Activated CD8-positive, alpha-beta memory T cell treated with anti-CD3 and anti-CD28 coated beads for 48 hours (primary cell): ENCODE results near the gene SMU1.
A peak's percentile ranks its signal among the peaks of the same experiment; 100 is the strongest.
"Not testable (repeated sequence)": the region's sequence is repeated elsewhere in the genome, so short reads cannot be mapped to it uniquely, and the experiment has no call there.

Experiments
- DNase-seq, 3 experiments: peaks; one replicate each; pipeline ENCODE4 v3.0.0-alpha.2; 2020; ENCODE audit warnings: low read depth in 2 of 3, low spot score in 2 of 3

The SMU1 gene

GRCh38 chr9:33105959-33106358 lies 29.5 kb upstream of the SMU1 start:
- DNase-seq, result no peak

- no peak for DNase-seq
Observed at GRCh38 chr9:33105504-33105903, 29.0 kb upstream of the SMU1 start.

- no peak for DNase-seq
Observed at GRCh38 chr9:33104401-33104800, 27.9 kb upstream of the SMU1 start.

GRCh38 chr9:33103501-33104281 lies 27.2 kb upstream of the SMU1 start:
- DNase-seq, result no peak

- no peak for DNase-seq
Observed at GRCh38 chr9:33102551-33103210, 26.2 kb upstream of the SMU1 start.

GRCh38 chr9:33101104-33101951 lies 24.9 kb upstream of the SMU1 start:
- DNase-seq, result no peak

DNA sequence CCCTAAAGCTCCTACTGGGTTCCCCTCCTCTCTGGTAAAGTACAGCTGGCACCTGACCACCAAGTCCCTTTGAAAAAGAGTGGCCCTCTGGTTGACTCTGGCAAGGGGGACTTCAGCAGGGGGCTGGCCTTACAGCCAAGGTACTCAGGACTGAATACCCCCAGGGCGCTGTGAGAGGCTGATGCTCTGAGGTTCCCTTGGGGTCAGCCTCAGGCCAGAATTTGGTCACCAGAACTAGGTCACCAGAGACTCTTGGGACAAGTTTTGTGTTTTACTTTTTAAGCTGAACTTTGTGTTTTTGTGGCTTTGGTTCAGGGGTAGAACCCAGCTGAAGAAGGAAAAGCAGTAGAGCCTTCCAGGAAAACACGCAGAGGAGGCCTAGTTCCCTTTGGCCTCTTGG lies 23.3 kb upstream of the SMU1 start:
- DNase-seq, result no peak

GRCh38 chr9:33097192-33097591 lies 20.7 kb upstream of the SMU1 start:
- no peak for DNase-seq

DNA sequence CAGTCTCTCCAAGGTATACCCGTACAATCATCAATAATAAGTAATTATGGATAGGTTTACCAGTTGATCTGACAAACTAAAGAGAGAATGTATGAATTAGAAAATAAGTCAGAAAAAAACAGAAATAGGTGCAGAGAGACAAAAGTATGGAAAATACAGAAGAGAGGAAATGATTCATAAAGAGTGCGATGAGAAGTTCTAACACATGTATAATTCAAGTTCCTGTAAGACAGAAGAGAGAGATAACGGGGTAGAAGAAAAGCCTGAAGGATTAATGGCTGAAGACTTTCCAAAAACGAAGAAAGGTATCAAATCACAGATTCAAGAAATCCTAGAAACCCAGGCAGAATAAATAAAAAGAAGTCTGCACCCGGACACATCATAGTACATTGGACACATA lies 16.2 kb upstream of the SMU1 start:
- DNase-seq, result no peak

GRCh38 chr9:33085672-33086071 lies 9.2 kb upstream of the SMU1 start:
- DNase-seq, result not testable (repeated sequence)

GRCh38 chr9:33082538-33083326 lies 6.3 kb upstream of the SMU1 start:
- no peak for DNase-seq

GRCh38 chr9:33082128-33082527 lies 5.7 kb upstream of the SMU1 start:
- DNase-seq, result no peak

GRCh38 chr9:33081128-33081851 lies 4.8 kb upstream of the SMU1 start:
- DNase-seq, result peak in 1 of 3 experiments; percentile 19

- DNase-seq, result no peak
Observed at GRCh38 chr9:33080534-33080933, 4.1 kb upstream of the SMU1 start.

GRCh38 chr9:33068991-33069390 lies 7.5 kb downstream of the SMU1 start:
- no peak for DNase-seq

GRCh38 chr9:33065157-33066076 lies 11.1 kb downstream of the SMU1 start:
- no peak for DNase-seq

- DNase-seq, result no peak
Observed at GRCh38 chr9:33051144-33051543, 25.3 kb downstream of the SMU1 start.

DNA sequence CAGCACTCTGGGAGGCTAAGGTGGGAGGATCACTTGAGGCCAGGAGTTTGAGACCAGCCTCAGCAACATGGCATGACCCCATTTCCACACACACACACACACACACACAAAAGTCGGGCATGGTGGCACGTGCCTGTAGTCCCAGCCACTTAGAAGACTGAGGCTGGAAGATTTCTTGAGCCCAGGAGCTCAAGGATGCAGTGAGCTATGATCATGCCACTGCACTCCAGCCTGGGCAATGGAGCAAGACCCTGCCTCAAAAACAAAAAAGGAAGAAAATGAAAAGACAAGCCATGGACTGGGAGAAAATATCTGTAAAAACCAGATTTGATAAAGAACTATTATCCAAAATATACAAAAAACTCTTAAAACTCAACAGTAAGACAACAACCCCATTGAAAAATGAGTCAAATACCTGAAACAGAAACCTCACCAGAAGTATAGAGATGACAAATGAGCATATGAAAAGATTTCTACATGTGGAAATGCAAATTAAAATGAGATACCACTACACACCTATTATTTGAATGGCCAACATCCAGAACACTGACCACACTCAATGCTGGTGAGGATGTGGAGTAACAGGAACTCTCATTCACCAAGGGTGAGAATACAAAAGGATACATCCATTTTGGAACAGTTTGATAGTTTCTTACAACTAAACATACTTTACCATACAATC lies 26.7 kb downstream of the SMU1 start:
- DNase-seq, result no peak

DNA sequence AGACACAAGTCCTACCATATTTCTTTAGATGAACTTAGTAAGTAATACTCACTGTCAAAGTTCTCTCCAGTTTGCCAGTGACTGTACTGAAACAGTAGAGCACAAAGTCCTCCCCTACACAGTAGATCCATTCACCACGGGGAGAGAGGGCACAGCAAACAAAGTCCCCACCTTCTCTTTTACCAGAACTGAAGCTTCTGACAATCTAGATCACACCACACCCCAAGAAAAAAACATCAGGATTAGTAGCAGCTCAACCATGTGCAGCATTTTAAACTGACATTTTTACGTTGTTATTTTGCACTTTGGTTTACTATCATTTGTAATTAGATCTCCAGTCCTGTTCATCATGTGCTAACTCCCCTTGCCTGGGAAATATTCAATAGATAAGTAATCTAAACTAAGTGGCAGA lies 28.4 kb downstream of the SMU1 start:
- DNase-seq, result no peak
